ENCODE data around the gene N4BP2.
"Not testable (repeated sequence)": the region's sequence is repeated elsewhere in the genome, so short reads cannot be mapped to it uniquely, and the experiment has no call there.

The N4BP2 gene

GRCh38 chr4:40056716-40057585 is at the start of gene N4BP2:
Gene N4BP2, plus strand, starts transcription at chr4:40056850. Its CDS starts 40,491 bp downstream, at chr4:40097341.
- peak; percentile 52 for DNase-seq (ENCODE audit: low read depth, low spot score)

- DNase-seq (ENCODE audit: low read depth, low spot score): no peak
These were observed 40.6 kb upstream of the N4BP2 start for GRCh38 chr4:40016007-40016406.

GRCh38 chr4:40020221-40020620 is 36.4 kb upstream of the N4BP2 start:
- DNase-seq (ENCODE audit: low read depth, low spot score): no peak

- not testable (repeated sequence) for DNase-seq (ENCODE audit: low read depth, low spot score)
These were observed 35.5 kb upstream of the N4BP2 start for GRCh38 chr4:40021116-40021515.

- DNase-seq (ENCODE audit: low read depth, low spot score): not testable (repeated sequence)
These were observed 32.6 kb upstream of the N4BP2 start for GRCh38 chr4:40024049-40024448.

GRCh38 chr4:40032785-40033184 is 23.9 kb upstream of the N4BP2 start:
- no peak for DNase-seq (ENCODE audit: low read depth, low spot score)

GRCh38 chr4:40033613-40034012 is 23.0 kb upstream of the N4BP2 start:
- no peak for DNase-seq (ENCODE audit: low read depth, low spot score)

GRCh38 chr4:40038977-40039376 is 17.7 kb upstream of the N4BP2 start:
- DNase-seq (ENCODE audit: low read depth, low spot score): no peak

- no peak for DNase-seq (ENCODE audit: low read depth, low spot score)
These were observed 15.7 kb upstream of the N4BP2 start for GRCh38 chr4:40040908-40041307.

GRCh38 chr4:40043786-40044185 is 12.9 kb upstream of the N4BP2 start:
- no peak for DNase-seq (ENCODE audit: low read depth, low spot score)

GRCh38 chr4:40046311-40046980 is 10.2 kb upstream of the N4BP2 start:
- DNase-seq (ENCODE audit: low read depth, low spot score): no peak

- no peak for DNase-seq (ENCODE audit: low read depth, low spot score)
These were observed 3.5 kb upstream of the N4BP2 start for GRCh38 chr4:40053161-40053560.

GRCh38 chr4:40055511-40055862 is 1.2 kb upstream of the N4BP2 start:
- peak; percentile 5 for DNase-seq (ENCODE audit: low read depth, low spot score)

- peak; percentile 69 for DNase-seq (ENCODE audit: low read depth, low spot score)
These were observed 561 bp upstream of the N4BP2 start for GRCh38 chr4:40055863-40056715.

- DNase-seq (ENCODE audit: low read depth, low spot score): peak; percentile 85
These were observed 989 bp downstream of the N4BP2 start for GRCh38 chr4:40057586-40058091.

- no peak for DNase-seq (ENCODE audit: low read depth, low spot score)
These were observed 1.5 kb downstream of the N4BP2 start for GRCh38 chr4:40058121-40058520.

GRCh38 chr4:40058854-40059253 is 2.2 kb downstream of the N4BP2 start:
- no peak for DNase-seq (ENCODE audit: low read depth, low spot score)

GRCh38 chr4:40059362-40059761 is 2.7 kb downstream of the N4BP2 start:
- no peak for DNase-seq (ENCODE audit: low read depth, low spot score)

- no peak for DNase-seq (ENCODE audit: low read depth, low spot score)
These were observed 8.4 kb downstream of the N4BP2 start for GRCh38 chr4:40065010-40065409.

GRCh38 chr4:40066651-40067050 is 10.0 kb downstream of the N4BP2 start:
- no peak for DNase-seq (ENCODE audit: low read depth, low spot score)

- no peak for DNase-seq (ENCODE audit: low read depth, low spot score)
These were observed 13.7 kb downstream of the N4BP2 start for GRCh38 chr4:40070387-40070786.

GRCh38 chr4:40086421-40086820 is 29.8 kb downstream of the N4BP2 start:
- DNase-seq (ENCODE audit: low read depth, low spot score): no peak

Data from brain pericyte (primary cell).